Hematopoietic multipotent progenitor cell (in vitro differentiated cells): ENCODE results near the gene FRAS1. TPM values are rescaled to one million over a fixed set of nuclear protein-coding genes. Genes with fewer than 3 reads are reported as not detected.
"Not testable (repeated sequence)": the region's sequence is repeated elsewhere in the genome, so short reads cannot be mapped to it uniquely, and the experiment has no call there.

Experiments
- DNase-seq, 3 donors: peaks; one replicate each; pipeline ENCODE4 v3.0.0-alpha.2; 2011 to 2015; ENCODE audit warnings: low read depth in 2 of 3, low spot score in 2 of 3
- total RNA-seq: library from RNA; depleted of rRNA; stranded (reverse); fragments of >200 nt; gene quantifications from one replicate; pipeline ENCODE4 v1.2.3, GENCODE V29; 2012

The FRAS1 gene
- total RNA-seq, 1 donor = under 0.01 TPM

DNA sequence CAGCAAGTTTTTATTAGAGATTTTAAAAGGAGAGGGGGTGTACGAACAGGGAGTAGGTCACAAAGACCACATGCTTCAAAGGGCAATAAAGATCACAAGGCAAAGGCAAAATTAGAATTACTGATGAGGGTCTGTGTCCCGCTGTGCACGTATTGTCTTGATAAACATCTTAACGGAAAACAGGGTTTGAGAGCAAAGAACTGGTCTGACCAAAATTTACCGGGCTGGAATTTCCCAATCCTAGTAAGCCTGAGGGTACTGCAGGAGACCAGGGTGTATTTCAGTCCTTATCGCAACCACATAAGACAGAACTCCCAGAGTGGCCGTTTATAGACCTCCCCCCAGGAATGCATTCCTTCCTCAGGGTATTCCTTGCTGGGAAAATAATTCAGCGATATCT is 195.7 kb downstream of the FRAS1 start:
- DNase-seq = not testable (repeated sequence)

DNA sequence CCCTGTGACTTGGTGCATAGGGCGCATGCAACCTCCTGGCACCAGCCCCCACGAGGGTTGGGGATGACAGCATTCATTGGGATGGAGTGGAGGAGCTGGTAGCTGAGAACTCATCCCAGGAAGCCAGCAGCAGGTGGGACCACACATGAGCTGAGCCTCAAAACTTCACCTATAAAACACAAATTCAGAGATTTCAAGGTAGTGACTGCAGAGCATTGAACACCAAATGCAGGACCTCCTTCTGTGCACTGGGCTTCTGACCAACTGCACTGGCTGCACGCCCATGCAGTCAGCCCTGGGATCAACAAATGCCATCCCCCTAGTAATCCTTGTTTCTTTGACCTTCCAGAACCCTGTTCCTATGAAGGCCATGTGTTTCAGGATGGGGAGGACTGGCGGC is 197.8 kb downstream of the FRAS1 start:
- no peak for DNase-seq

DNA sequence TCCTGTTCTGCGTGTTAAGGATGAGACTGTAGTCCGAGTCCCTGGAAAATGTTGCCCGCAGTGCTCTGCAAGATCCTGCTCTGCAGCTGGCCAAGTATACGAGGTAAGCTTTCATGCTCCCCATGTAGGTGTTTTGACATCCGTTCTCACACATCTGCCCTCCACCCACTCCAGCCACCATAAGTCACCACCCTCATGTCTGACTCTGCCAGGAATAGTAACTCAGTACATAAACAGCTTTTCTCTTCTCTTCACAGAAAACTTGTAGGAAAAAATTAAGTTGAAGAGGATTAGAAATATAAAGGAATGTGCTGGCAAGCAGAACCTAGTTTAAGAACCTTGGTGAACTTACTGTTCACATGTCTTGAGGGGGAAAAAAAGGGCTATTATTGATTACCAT is 207.9 kb downstream of the FRAS1 start:
- no peak for DNase-seq

DNA sequence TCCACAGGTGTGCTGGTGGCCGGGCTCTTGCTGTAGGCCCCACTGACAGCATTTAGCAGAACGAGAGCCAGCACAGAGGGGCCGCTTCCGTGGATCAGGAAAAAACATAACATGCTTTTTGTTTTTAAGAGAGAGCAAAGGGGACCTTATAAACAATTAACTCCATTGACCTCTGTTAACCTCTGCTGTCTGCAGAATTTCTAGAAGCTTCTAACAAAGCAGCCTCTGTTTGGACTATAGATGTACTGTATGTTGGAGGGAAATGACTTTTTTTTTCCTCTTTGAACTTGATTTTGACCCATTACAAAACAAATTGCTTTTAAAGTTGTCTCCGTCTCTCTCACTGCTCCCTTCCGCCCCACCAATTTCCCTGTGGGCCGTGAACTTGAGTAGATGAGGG is 210.7 kb downstream of the FRAS1 start:
- DNase-seq = no peak

DNA sequence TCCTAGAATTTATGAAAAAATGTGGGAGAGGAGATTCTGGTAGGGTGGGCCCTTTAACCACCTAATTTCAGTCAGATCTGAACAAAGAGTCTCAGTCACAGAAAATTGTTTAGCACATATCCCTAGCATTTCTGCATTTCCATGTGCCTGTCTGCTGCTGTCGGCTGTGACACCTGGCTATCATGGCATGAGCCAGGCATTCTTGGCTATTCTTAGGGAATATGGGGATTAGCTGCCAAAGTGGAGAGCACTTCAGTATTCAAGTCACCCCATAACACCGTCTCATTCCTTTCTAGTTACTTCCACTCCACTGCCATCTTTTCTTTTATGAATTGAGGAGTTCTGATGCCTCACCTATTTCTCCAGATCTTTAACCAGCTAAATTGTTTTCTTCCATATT is 211.5 kb downstream of the FRAS1 start:
- no peak for DNase-seq

DNA sequence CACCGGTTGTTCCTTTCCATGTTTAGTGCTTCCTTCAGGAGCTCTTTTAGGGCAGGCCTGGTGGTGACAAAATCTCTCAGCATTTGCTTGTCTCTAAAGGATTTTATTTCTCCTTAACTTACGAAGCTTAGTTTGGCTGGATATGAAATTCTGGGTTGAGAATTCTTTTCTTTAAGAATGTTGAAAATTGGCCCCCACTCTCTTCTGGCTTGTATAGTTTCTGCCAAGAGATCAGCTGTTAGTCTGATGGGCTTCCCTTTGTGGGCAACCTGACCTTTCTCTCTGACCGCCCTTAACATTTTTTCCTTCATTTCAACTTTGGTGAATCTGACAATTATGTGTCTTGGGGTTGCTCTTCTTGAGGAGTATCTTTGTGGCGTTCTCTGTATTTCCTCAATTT is 218.3 kb downstream of the FRAS1 start:
- not testable (repeated sequence) for DNase-seq

DNA sequence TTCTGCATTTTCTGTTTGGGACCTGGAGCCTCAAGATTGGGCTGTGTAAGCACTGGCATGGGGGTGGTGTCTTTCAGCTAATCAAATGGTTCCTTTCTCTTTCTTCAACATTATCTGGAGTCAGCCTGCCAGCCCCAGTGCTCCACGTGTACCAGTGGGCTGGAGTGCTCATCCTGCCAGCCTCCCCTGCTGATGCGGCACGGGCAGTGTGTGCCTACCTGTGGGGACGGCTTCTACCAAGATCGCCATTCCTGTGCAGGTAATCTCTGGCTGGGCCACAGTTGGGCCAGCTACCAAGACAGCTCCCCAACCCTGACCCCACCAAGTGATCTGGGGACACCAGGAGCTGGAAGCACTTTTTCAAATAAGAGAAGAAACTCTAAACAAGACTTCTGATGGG is 229.2 kb downstream of the FRAS1 start:
- no peak for DNase-seq

DNA sequence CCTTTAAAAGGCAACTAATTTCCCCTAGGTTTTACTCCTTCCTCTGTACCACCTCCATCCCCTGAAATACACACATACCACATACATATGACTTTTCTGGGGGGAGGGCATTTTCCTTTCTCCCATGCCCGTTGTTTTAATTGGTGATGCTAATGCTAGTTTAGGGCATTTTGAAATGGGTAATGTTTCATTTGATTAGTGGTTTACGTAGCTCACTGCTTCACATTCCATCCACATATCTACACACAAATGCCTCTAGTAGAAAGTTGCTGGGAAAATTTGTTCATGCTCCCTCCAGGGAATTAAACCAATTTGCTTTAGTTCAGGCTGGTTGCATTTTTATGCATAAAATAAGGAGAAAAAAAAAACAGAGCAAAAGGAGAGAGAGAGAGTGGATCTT is 231.2 kb downstream of the FRAS1 start:
- no peak for DNase-seq

DNA sequence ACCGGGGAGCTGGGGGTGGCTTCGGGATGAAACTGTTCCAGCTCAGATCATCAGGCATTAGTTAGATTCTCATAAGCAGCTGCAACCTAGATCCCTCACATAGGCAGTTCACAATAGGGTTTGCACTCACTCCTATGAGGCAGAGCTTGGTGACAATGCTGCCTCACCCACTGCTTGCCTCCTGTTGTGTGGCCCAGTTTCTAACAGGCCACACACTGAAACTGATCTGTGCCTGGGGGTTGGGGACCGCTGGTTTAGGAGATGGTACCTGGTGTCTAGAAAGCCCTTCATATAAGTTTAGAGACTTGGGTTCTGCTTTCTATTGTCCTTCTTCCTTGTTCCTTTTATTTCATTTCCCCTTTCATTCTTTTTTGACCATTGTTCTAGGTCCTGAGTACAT is 234.2 kb downstream of the FRAS1 start:
- DNase-seq = no peak

DNA sequence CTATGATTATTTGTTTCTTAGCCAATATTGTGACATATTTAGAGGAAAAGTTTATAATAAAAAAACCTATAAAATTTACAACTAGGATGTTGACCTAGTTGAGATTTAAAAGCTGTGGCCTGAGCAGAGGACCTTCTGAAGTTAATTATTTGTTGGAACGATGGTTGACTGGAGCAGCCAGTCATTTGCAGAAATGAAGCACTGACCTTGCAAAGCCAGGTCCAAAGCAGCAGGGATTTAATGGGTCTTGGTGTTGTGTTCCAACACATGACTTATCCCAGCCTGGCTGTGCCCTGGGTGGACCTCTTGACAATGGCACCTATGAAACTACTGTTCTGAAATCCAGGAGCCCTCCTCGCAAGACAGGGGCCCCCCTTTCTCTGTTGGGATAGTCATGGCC is 235.2 kb downstream of the FRAS1 start:
- no peak for DNase-seq

DNA sequence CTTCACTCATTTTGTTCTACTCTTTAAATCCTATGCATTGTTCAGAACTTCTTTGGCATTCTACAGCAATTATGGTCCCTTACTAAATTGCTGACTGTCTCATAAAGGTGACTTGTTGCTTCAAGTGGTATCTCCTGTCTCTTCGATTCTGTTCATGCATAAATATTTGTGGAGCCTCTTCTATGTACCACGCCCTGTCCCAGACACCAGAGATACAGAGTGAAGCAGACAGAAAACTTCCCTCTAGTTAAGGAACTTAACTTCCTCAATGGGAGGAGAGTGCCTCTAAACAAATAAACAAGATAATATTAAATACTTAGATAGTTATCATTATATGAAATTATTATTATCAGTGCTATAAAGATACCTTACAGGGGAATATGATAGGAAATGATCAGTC is 235.7 kb downstream of the FRAS1 start:
- DNase-seq = no peak

DNA sequence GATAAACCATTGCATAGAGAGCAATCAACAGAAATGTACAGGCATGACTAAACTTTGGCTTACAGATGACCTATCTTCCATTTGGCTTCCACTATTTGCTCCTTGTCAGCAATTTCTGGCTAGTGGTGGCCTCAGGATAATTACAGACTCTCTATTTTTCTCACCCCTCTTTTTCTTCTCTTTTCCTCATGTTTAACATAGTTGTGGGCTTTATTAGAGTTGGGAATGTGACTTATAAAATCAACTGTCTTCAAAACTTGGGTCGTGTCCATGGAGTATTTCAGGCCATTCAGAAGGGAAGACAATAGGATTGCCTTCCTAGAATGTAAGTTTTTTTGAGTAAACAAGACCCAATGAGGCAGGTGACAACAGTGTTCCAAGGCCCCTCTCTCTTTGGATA is 236.2 kb downstream of the FRAS1 start:
- no peak for DNase-seq

DNA sequence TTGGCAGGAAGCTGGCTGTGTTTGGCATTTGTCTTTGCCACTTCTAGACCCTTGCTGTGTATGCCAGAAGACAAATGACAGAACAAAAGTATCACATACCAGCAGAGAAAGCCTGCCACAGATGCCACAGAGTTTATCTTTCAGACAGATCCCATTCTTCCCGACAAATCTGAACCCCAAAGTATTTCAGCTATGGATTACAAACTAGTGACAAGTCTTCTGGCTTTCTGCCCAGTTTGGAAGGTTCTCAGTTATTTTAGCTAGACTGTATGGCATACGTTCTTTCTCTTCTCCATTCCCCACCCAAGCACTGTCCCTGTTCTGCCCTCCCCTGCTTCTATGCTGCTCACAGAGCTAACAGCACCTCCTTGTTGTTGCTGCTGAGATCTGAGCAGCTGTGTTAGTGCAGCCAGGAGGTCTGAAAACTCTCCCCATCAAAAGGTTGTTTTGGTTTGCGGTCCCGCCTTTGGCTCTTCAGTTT is 236.7 kb downstream of the FRAS1 start:
- DNase-seq = no peak

DNA sequence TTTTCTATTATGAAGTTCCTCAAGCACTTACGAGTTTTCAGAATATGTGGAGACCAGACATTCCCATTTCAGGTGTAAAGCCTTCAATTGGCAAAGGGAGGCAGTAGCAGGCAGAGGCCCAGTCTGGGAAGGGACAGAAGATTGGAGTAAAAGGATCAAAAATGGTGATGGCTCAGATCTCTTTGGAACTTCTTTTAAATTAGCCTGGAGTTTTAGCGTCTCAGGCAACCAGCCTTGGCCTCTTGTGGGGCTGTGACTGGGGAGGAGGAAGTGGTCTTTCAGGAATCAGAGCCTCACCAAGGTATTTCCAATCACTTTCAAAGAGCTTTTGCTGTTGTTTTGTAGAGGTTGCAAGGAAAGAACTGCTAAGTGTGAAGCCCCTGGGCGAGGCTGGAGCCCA is 239.1 kb downstream of the FRAS1 start:
- no peak for DNase-seq

DNA sequence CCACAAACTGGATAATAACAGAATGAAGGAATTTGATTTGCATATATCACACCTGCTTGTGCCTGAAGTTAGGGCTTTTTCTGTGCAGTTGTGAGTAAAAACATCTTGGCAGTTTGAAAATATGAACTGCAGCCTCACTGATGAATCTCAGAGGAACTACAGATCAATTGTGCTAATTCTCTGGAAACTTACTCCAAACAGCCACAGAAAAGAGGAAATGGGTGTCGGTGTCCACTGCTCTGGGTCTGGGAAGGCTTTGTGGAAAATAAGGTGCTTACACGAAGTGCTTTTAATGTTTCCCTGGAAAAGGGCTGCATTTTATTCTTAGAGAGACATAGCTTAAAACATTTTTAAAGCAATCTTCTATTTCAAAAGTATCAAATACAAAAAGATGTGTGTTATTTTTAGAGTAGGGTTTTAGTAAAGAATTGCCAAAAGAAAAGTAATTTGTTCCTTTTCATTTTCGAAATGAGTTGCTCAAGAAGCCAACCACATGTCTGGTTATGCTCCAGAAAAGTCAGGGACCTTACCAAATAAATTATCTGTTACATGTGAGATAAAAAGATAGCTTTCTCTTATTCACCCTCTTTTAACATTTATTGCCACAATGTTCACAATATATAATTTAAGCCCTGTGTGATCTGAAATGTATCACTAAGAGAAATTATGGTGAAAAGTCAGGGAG is 240.1 kb downstream of the FRAS1 start:
- DNase-seq = no peak

DNA sequence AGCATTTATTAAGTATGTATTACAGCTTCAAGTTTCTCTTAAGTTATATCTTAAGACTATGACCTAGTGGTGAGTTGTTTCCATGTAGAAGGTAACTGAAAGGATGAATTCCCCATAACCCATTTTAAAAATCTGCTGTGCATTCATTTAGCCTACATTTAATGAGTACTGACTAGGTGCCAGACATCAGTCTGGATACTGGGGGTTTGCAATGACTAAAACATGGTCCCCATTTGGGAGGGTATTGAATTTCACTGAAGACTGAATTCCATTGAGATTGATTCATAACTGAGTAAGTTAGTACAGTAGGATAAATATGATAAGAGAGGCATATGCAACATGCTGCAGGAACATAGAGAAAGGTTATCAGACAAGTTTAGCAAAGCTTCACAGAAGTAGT is 241.5 kb downstream of the FRAS1 start:
- no peak for DNase-seq

DNA sequence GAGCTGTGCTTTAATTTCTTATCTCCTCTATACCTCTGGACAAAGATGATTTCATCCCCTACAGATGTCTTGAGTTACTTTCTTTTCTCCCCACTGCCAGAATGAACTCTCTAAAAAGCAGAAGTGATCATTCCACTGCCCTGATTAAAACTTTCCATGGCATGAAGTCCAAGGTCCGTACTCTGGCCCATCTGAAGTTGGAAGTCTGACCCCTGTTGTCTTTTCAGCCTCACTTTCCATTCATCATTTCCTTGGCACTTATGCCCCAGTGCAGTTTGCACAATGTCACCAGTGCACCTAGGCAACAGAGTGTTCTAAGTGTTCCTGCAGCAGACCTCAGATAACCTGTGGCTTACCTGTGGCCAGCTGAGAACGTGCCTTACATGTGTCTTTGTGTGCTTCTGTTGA is 242.4 kb downstream of the FRAS1 start:
- peak in 1 of 3 donors; percentile 24 for DNase-seq

DNA sequence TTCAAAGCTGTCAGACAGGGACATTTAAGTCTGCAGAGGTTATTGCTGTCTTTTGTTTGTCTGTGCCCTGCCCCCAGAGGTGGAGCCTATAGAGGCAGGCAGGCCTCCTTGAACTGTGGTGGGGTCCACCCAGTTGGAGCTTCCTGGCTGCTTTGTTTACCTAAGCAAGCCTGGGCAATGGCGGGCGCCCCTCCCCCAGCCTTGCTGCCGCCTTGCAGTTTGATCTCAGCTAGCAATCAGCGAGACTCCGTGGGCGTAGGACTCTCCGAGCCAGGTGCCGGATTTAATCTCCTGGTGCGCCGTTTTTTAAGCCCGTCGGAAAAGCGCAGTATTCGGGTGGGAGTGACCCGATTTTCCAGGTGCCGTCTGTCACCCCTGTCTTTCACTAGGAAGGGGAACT is 250.1 kb downstream of the FRAS1 start:
- DNase-seq = not testable (repeated sequence)

DNA sequence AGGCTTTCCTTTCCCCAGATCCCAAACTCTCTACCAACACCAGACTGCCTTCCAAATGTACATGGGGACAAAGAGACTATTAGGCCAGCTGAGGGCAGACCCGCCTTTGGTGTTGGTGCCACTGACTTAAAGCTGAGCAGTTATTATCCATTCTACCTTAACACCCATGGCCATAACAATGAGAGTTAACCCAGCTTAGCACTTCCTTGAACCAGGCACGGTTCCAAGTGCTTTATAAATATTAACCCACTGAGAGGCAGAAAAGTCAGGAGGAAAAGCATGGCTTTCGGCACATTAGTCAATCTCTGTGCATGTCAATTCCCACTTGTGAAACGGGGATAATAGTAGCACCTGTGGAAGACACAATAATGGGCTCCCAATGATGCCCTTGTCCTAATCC is 251.4 kb downstream of the FRAS1 start:
- no peak for DNase-seq

DNA sequence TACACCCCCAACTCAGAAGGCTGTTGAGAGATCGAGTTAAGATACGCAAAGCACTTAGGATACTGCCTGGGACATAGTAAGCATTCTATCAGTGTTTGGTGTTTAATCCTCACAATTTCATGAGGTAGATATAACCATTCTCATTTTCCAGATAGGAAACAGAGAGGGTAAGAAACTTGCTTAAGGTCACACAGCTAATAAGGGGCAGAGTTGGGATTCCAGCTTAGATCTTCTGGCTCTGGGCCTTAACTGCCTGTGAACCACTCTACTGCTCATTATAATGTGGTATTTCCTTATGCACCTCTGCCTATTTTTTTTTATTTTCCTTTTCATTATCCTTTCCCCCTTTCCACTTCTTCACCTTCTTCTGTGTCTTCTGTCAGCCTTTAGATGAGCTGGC is 252.2 kb downstream of the FRAS1 start:
- no peak for DNase-seq

DNA sequence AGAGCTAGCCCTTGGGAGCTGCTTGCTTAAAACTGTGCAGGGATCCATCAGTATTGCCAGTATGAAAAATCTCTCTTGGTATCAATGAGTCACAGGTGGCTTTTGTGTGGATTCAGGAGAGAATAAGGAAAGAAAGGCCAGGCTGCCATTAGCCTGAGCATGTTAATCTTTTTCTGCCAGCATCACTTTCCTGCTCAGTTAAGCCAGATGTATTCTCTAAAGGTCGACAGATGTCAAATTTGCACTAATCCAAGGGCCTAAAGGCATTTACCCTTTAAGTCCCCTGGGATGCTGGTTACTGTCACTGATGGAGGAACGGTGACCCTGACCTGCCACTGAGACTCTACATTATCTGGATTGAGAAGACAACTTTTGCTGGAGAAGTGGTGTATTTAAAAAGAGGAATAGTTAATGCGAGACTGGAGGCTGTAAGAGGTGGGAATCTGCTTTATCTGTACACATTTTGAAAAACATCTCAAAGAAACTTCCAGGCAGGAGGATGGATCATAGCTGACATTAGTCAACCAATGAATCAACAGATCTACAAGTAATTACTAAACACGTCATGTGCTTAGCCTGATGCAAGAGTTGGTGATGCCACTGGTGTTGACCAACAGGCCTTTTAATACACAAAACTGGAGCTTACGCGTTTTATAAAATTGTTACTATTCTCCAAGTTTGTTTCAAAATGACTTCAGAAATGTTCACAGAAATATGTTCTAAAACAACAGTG is 253.1 kb downstream of the FRAS1 start:
- DNase-seq = no peak

DNA sequence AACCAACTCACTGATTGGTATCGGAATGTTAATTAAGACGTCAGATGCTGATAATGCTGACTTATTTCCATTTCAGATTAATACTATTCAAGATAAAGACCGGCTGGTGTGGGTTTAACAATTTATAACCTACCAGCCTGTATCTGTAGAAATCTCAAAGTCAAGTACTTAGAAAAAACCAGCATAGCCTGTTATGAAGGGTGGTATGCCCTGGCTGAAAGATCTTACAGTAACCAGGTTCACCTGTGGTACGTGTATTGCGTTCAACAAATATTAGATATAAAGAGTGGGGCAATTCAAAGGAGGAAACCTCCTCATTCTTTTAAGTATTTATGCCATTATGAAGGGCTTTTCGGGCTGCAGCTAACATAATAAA is 253.6 kb downstream of the FRAS1 start:
- no peak for DNase-seq

DNA sequence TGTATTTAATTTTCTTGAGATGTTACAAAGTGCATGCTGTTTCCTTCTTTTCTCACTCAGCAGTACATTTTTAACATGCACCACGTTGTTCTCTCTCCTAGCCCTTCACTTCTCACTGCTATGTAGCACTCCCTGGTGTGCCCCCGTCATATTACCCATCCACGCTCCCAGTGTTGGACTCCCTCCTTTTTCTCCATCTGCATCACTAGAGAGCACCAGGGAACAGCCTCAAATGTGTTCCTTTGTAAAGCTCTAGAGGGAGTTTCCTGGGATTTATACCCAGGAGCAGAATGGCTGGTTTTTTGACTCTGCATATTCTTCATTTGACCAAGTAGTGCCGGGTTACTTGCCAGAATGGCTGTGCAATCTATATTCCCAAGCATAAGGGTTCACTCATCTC is 254.2 kb downstream of the FRAS1 start:
- DNase-seq = no peak
